Stimulated activated naive CD4-positive, alpha-beta T cell (primary cell): Measurements from ENCODE around the gene RPL13A.
A peak's percentile ranks its signal among the peaks of the same experiment; 100 is the strongest.
"Not testable (repeated sequence)": the region's sequence is repeated elsewhere in the genome, so short reads cannot be mapped to it uniquely, and the experiment has no call there.

Experiments used
- DNase-seq, 6 experiments: peaks; one replicate each; lab custom pipeline; 2025; lab: John Stamatoyannopoulos, UW

Gene RPL13A

GRCh38 chr19:49487277-49488045 is at the start of gene RPL13A:
RPL13A (plus strand) TSS chr19:49487608; CDS start chr19:49487630, 22 bp downstream.
- peak; percentile 96 to 100 (median 98) for DNase-seq

DNA sequence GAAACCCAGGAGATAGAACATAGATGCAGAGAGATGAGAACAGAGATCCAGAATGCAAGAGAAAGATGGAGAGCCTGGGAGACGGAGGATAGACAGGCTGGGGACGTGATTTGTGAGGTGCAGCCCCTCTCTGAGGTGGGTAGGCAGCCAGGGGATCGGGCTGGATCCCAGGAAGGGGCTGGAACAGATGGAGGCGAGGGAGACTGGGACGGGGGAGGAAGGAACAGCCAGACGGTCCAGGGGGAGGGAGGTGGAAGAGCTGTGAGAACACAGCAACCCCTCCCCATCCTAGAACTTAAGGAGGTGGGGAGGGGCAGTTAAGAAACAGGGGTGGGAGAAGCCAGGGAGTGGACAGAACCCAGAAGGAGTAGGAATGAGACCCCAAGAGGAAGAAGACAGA is 49.1 kb upstream of the RPL13A start:
- no peak for DNase-seq

GRCh38 chr19:49439836-49440235 is 47.6 kb upstream of the RPL13A start:
- no peak for DNase-seq

DNA sequence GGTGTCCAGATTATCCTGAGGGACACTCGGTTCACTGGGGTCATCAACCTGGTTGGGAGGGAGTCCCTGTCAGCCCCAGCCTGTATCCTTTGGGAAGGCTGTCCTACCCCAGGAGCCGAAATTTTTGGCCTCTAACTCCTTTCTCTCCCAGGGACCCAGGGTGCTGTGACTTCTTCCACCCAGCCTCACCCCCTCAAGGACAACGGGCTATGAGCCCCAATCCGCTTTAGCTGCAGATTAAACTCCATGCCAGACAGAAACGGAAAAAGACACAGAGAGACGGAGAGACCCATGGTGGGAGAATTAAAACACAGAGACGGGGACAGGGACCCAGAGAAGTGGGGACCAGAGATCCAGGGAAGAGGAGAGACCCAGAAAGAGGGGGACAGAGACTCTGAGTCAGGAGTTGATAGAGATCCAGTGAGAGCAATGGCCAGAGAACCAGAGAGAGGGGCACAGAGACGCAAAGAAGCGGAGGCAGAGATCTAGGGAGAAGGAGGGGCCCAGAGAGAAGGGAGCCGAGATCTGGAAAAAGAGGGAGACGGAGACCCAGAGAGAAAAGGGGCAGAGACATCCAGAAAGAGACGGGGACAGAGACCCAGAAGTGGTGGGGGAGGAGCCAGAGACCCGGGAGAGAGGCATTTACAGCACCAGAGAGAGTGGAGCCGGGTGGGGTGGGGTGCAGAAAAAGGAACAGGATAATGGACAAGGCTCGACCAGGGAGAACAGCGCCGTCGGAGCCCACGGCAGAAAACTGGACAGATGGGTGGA is 46.8 kb upstream of the RPL13A start:
- no peak for DNase-seq

DNA sequence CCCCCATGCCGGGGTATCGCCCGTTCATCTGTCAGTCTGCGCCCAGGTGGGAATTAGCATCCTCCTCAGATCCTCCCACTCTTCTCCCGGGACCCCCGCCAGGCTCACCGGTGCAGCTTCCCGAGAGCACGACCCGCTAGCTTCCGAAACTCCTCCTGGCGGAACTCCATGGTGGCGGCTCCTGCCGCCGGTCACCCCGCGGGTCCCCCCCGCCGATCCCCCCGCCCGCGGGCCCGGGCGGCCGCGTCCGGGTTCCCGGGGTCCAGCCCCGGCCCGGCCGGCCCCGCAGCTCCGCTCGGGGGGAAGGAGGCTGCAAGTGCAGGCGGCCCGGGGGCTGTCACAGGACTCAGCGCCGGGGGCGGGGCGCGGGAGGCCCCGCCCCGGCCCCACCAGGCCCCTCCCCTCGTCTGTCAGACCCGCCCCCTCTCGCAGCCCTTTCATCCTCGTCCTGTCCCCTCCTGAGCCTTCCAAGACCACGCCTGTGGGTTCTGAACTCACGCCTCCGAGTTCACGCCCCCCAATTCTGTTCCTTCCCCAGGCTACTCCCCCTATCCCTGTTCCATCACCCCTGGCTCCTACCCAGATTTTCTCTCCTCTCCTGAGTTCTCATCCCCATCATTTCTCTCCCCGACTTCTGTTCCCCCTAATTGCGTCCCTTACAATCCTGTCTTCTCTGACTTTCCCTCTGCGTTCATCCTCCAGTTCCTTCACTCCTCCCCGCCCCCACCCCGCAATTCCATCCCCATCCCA is 46.0 kb upstream of the RPL13A start, which contains the start of gene SLC17A7:
SLC17A7 (minus strand) TSS at position 318 of the 750 bp plus-strand sequence; CDS start at position 170, 148 bp downstream.
- peak in 5 of 6 experiments; percentile 19 to 47 (median 25) for DNase-seq

GRCh38 chr19:49441960-49442350 is 45.5 kb upstream of the RPL13A start:
- DNase-seq, result peak in 1 of 6 experiments; percentile 38

- peak in 1 of 6 experiments; percentile 38 for DNase-seq
Measured at GRCh38 chr19:49442354-49442753, 45.1 kb upstream of the RPL13A start.

DNA sequence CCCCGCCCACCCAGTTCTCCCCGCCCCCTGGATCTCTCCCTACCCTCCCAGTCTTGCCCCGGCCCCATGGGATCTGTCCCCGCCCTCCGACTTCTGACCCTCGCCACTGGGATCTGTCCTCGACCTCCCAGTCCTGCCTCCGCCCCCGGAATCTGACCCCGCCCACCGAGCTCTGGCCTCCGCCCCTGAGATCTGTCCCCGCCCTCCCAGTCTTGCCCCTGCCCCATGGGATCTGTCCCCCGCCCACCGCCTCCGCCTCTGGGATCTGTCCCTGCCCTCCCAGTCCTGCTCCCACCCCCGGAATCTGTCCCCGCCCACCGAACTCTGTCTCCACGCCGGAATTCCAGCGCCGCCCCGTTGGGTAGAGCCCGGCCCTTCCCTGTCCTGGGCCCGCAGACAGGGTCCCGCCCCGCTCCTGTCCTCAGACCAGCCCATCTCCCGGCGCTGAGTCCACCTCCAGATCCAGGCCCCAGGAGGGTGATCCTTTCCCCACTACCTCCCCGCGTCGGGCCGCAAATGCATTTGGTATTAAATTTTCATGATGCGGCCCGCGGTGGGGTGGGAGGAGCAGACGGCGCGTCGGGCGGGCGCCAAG is 44.5 kb upstream of the RPL13A start:
- peak in 4 of 6 experiments; percentile 17 to 59 (median 41) for DNase-seq

GRCh38 chr19:49443366-49444099 is 43.9 kb upstream of the RPL13A start:
- DNase-seq, result peak; percentile 87 to 99 (median 94)

GRCh38 chr19:49444100-49444700 is 43.2 kb upstream of the RPL13A start:
- DNase-seq, result not testable (repeated sequence)

DNA sequence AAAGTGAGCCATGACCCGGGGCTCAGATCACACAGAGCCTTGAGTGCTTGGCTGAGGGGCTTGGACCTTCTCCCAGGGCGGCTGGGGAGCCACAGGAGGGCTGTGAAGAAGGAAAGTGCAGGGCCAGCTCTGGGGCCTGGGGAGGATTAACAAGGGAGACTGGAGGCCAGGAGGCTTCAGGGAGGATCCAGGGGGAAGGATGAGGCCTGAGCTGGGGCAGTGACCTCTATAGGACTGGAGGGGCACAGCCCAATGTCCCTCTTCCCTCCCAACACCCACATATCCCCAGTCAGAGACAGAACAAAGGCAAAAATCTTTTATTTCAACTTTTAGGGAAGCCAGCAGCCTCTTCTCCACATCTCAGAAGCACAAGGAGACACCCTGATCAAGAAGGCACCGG is 41.4 kb upstream of the RPL13A start:
- no peak for DNase-seq

GRCh38 chr19:49447485-49448431 is 39.6 kb upstream of the RPL13A start:
- DNase-seq, result no peak

GRCh38 chr19:49448432-49448786 is 39.0 kb upstream of the RPL13A start:
- no peak for DNase-seq

GRCh38 chr19:49450405-49450804 is 37.0 kb upstream of the RPL13A start:
- DNase-seq, result no peak

GRCh38 chr19:49451430-49452181 is 35.8 kb upstream of the RPL13A start, which contains the start of gene PIH1D1:
PIH1D1 (minus strand) TSS chr19:49451814; CDS start chr19:49451574, 240 bp downstream.
- peak; percentile 76 to 95 (median 93) for DNase-seq

DNA sequence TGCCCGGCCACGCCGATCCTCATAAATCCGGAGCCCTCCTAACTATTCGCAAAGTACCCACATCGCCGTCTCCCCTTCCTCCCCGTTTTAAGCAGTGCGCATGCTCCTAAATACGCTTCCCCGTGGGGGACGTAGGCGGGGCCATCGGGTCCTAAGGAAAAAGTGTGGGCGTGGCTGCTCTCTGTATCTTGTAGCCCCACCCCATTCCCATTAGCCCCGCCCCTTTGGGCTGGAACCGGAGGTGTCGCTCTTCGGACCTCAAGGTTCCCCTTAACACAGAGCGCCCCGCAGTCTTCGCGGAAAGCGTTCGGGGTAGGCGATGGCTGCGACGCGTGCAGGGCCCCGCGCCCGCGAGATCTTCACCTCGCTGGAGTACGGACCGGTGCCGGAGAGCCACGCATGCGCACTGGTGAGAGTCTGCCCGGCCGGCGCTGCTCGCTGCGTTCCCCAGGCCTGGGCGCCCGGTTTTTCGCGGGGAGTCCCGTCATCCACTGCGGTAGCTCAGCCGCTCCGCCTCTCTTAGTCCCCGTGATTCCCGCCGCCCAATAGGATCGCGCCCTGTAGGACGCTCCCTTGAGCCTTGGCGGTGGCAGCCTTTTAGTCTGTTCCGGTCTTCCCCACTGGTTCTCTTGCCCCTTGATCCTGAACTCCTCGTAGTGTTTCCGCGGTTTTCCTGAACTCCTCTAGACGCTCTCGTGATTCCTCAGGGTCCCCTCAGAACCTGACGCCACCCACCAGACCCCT is 34.2 kb upstream of the RPL13A start, which contains the start of gene ALDH16A1:
ALDH16A1 (plus strand) TSS at position 213 of the 744 bp plus-strand sequence; CDS start at position 320, 107 bp downstream.
- peak; percentile 94 to 99 (median 98) for DNase-seq

DNA sequence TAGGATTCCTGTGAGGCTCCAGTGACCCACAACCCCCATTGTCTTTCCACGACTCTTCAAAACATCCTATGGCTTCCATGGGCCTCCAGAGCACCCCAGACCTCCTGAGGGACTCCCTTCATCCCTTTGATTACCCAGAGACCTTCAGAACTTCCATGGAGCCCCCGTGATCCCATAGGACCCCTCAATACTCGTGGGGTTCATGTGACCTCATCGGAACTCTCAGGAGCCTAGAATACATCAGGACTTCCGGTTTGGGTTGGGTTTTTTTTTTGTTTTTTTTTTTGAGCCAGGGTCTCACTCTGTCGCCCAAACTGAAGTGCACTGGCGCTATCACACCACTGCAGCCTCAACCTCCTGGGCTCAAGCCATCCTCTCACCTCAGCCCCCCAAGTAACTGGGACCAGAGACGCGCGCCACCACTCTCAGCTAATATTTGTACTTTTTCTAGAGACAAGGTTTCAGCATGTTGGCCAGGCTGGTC is 33.6 kb upstream of the RPL13A start:
- no peak for DNase-seq

DNA sequence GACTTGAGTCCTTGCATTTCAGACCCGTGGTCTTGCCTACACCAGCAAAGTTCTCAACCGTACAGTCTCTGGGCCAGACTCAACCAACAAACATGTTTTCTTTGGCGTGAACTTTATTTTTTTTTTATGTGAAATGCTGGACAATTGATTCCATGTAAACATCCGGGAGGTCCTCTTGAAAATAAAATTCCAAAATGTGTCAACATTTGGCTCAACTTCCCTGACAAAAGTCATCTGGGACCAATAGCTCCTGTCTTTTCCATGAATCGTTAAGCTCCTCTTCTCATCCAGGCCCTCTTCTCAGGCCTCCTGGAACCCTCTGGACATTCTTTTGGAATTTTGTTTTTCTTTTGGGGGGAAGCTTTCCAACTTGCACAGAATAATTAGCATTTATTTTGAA is 31.6 kb upstream of the RPL13A start:
- no peak for DNase-seq
